Prostate gland (tissue), 2 donors: ENCODE measurements around the gene IWS1.

Experiments
- CTCF ChIP-seq, 4 experiments: fragments of 200-600 bp in 2 of 4; fragments of 450-650 bp in 2 of 4; sonication (generic) in 2 of 4; IDR thresholded peaks; 1 replicate in 3 of 4; 2 replicates in 1 of 4; pipeline ENCODE4 v1.5.1; 2016 to 2019; ENCODE audit warnings: antibody characterized with exemption in 4 of 4, mild to moderate bottlenecking in 2 of 4, moderate library complexity in 2 of 4
- POLR2A ChIP-seq: fragments of 450-650 bp; IDR thresholded peaks from one replicate; pipeline ENCODE4 v1.6.1; 2016; ENCODE audit warnings: antibody characterized with exemption, mild to moderate bottlenecking
- POLR2AphosphoS5 ChIP-seq: sonication (generic); formaldehyde crosslinking; IDR thresholded peaks from one replicate; pipeline ENCODE4 v1.6.1; 2017; ENCODE audit warnings: antibody characterized with exemption

DNA sequence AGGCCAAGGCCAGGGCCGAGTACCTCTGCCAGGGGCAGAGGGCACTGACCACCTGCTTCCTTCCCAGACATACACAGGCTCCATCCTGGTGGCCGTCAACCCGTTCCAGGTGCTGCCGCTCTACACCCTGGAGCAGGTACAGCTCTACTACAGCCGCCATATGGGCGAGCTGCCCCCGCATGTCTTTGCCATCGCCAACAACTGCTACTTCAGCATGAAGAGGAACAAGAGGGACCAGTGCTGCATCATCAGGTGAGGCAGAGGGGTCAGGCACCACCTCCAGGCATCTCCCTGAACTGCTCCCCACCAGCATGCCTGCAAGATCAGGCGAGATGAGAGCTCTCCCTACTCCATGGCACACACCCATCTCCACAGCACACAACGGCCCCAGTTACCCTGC is 40.3 kb upstream of the IWS1 start:
- TF ChIP-seq CTCF (IDR thresholded peaks at IDR 0.05) (no peak), POLR2A (no peak), POLR2AphosphoS5 (no peak)
